Tongue (tissue), 2 donors: ENCODE results near the gene RILP. TPM values are rescaled to one million over a fixed set of nuclear protein-coding genes. Genes with fewer than 3 reads are reported as not detected.

Experiments
- DNase-seq: peaks from one replicate; pipeline ENCODE4 v3.0.0-alpha.2; 2015
- total RNA-seq: library from RNA; depleted of rRNA; stranded (reverse); fragments of >200 nt; gene quantifications from one replicate; pipeline ENCODE4 v1.2.3, GENCODE V29; 2014

The RILP gene
- total RNA-seq, 1 donor from 2014 or later = 18.2 TPM

- no peak for DNase-seq
These were observed 20.0 kb downstream of the RILP start for GRCh38 chr17:1629504-1630310.

DNA sequence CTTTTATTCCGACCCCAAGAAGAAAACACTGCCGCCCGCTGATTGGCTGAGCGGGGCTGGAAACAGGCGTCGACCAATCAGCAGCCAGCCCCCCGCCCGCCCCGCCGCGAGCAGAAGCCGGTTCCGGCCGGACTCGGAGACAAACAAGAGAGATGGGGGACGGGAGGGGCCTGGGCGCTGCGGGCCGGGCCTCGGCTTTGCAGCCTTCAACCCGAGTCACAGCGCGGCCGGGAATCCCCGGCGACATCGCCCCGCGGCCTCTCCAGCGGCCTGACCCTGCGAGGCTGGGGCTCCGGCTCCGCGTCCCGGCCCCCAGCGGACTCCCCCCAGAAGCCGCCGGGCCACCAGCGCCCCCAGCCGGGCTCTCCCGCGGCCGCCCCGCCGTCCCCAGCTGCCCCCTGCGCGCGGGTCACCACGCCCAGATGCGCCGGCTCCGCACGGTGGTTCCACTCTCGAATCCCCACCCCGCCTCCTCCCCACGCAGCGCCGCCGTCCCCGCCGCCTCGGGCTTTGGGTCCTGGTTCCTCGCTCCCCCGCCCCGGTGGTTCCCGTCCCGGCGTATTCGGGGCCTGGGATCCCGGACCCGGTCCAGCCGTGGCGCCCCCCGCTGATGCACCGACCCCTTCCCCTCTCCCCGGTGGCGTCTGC is 20.7 kb downstream of the RILP start:
- peak; percentile 97 for DNase-seq

DNA sequence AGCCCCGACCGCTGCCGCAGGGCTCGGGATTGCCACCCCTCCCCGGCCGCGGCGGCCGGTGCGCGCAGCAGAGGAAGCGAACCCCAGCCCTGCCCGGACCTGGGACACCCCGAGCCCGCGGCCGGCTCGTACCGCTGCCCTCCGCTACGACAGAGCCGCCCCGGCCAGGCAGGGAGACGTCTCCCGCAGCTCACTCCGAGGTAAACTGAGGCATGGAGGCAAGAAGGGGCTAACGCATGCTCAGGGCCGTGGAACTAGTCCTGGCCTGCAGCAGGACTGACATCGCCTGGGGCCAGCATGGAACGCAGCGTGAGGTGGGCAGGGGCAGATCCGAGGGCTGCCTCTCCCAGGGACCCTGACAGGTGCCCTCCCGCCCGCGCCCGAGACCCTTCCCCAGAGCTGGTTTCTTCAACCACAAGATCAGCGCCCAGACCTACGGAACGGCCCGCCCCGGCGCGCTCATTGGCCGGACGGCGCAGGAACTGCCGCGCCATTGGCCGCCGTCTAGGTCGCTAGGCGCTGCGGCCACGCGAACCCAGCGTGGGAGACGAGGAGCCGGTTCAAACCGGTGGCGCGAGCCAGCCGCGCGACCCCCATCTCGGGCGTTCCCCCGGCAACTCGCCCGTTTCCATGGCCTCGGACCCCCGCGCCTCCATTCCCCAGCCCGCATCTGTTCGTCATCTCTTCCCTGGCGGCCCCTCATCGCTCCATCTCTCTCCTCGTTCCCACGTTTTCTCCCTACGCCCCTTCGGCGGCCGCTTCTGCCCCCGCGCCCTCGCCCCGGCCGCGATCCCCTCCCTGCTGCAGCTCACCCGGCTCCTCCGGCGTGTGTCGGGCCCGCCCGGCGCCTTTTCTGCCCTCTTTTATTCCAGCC is 21.4 kb downstream of the RILP start, which contains the start of gene SLC43A2:
SLC43A2 (minus strand) TSS at position 853 of the 874 bp plus-strand sequence. CDS start 960 bp downstream, outside the sequence.
- peak; percentile 90 for DNase-seq

DNA sequence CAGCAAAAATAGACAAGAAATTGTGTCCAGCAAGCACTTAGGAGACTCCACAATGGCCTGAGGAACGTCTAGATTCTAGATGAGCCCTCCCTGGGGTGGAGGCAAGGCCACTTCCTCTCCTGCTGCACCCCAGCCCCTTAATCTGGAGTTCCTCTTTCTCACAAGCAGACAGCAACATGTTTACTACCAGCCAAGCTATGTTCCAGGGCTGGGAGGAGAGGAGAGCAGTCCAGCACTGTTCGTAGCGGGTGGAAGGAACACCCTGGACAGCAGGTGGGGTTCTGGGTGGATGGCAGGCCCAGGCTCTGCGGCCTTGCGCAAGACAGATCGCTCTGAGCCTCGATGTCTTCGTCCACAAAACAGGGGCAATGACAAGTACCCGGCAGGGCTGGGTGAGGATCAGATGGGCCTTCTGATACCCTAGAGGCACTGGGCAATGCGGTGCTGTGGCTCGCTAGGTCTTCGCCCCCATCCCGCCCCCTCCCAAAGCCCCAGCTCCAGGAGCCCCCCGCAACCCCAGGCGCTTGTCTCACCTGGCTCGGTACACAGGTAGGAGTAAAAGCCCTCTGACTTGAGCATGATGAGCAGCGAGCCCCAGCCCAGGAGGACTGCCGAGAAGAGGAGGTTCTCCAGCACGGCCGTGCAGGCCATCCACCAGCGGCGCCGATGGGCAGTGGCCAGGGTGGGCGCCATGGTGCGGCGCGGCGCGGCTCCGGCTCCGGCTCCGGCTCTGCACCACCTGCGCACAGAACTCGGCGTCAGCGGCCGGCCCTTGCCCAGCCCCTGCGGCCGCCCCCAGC is 22.3 kb downstream of the RILP start:
- no peak for DNase-seq

DNA sequence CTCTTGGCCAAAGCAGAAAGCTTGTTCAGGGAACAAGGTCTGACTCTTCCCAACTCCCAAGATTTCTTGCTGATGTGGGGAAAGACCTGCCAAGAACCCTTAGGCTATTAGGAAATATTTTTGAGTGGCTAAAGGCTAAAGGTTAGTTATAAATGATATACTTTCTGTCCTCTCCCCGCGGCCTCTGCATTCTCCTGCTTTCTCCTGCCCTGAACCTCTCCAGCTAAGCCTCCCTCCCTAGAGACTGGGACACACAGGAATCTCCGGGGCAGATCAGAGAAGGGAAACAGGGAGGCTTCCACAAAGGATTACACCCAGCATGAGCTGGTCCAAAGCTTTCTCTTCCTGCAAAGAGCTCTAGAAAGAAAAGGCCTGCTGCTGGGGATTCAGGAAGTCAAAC is 23.3 kb downstream of the RILP start:
- no peak for DNase-seq

- no peak for DNase-seq
These were observed 24.1 kb downstream of the RILP start for GRCh38 chr17:1625581-1625980.

- DNase-seq = no peak
These were observed 24.6 kb downstream of the RILP start for GRCh38 chr17:1625053-1625452.

DNA sequence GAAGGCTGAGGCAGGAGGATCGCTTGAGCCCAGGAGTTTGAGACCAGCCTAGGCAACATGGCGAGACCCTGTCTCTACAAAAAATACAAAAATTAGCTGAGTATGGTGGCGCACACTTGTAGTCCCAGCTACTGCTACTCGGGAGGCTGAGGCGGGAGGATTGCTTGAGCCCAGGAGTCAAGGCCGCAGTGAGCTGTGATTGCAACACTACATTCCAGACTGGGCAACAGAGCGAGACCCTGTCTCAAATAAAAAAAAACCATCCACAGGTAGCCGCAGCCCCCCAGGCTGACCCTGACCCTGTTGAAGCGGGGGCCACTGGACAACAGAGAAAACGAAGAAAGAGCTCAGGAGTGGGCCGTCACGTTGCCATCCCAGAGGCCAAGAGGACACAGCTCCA is 25.0 kb downstream of the RILP start:
- DNase-seq = no peak

GRCh38 chr17:1623057-1623630 is 26.5 kb downstream of the RILP start:
- DNase-seq = no peak

DNA sequence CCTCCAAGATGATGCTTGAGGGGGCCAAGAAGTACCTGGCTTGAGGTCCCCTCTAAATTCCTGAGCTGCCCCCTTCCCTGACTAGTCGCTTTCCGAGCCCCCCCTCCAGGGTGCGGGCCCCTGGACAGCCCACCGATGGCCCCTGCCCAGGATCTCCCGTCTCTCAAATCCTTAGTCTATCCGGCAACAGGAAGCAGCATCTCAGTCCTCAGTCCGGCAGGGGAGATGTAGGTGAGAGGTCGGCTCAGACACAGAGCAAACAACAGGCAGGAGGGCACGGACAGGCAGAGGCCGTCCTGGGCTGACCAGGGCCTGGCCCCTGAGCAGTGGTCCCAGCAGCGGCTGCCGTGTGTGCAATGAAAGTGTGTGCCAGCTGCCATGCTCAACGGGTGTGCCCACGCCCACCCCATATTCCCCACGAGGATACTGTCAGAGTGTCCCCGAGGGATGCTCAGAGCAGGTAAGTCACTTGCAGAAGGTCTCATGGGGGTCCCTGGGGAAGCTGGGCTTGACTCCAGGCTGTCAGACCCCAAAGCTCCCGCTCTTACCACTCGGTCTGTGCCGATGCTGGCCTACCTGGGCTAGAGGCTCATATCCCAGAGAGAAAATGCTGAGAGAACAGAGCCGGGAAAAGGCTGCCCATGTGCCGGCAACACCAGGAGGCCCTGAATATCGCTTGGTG is 28.3 kb downstream of the RILP start:
- DNase-seq = no peak

GRCh38 chr17:1620486-1620885 is 29.2 kb downstream of the RILP start:
- no peak for DNase-seq

DNA sequence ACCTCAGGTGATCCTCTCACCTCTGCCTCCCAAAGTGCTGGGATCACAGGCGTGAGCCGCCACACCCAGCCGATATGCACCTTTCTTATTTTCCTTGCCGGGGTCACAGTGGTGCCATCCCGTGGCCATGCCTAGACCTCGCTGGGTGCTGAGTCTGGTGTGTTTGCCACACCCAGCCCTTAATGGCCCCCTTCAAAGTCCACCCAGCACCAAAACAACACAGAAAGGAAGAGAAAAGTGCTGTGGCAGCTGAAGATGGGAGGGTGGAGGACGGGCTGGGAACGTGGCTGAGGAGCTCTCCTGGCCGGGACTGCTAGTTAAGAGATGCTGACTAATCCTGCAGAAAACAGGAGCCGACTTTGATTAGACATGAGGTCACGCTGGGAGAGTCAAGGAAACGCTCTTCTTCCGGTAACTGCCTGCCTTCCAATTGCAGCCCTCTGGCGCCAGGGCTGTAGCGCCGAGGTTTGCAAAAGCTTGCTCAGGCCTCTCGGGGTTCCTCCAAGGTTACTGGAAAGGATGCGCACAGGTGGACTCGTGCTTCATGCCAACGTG is 32.0 kb downstream of the RILP start:
- no peak for DNase-seq

GRCh38 chr17:1616101-1616500 is 33.6 kb downstream of the RILP start:
- no peak for DNase-seq

DNA sequence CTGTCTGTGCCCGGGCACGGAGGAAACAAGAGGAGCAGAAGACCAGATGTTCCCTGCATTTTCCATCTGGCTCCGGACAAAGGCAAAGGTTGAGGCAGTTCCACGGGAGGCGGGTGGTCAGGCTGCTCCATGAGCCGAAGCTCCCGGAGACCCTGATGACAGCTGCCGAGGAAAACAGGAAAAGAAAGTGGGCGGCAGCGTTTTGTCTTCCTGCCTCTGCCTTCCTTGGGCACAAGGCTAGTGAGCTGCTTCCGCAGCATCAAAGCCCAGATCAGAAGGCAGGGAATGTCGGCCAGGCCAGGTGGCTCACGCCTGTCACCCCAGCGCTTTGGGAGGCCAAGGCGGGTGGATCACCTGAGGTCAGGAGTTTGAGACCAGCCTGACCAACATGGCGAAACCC is 37.3 kb downstream of the RILP start:
- DNase-seq = no peak

GRCh38 chr17:1611715-1612114 is 38.0 kb downstream of the RILP start:
- no peak for DNase-seq

DNA sequence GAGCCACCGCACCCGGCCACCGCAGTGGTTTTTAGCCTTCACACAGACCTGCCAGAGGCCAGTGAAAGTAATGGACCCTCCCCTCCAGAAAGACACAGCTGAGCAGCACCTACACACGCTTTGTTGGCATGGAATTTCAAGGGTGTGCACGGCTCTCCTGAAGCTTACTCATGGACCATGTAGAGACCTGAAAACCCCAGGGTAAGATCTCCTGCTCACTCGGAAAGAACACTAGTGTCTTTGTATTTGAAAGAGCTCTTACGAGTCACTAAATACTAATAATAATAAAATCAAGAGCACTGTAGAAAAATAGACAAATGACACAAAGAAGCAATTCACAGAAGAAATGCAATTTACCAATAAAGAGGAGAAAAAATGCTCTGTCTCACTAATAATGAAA is 41.0 kb downstream of the RILP start:
- no peak for DNase-seq

GRCh38 chr17:1607971-1608320 is 41.7 kb downstream of the RILP start:
- no peak for DNase-seq

- DNase-seq = no peak
These were observed 43.2 kb downstream of the RILP start for GRCh38 chr17:1606352-1606985.

DNA sequence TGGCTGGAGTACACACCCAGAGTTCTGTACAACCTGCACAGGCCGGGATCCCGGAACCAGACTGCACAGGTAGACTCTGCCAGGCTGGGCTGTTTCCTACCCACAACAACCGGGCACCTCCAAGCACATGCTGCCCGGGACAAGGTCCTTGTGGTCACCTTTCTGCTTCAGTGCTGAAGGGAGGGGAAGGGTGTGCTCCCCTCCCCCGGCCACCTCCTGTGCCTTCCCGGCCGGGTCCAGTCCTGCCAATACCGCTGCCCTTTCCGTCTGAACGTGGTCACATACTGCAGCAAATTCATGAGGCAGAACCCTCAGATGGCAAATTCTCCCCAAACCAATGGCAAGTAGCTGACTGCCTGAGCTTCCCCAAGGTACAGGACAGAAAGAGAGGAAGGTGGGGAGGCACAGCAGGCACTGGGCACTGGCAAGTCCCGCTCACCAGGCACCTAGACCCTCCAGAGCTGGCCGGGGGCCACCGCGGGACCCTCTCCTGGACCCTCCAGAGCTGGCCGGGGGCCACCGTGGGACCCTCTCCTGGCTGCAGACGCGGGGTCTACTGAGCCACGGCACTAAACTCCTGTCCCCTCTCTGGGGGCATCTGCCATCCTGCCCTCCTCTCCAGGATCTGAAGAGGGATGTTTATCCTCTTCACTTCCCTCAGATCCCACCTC is 43.9 kb downstream of the RILP start:
- no peak for DNase-seq
